ENCODE measurements around the gene FPGS.
A peak's percentile ranks its signal among the peaks of the same experiment; 100 is the strongest.
"Not testable (repeated sequence)": the region's sequence is repeated elsewhere in the genome, so short reads cannot be mapped to it uniquely, and the experiment has no call there.

The FPGS gene

GRCh38 chr9:127776924-127777289 is 25.8 kb upstream of the FPGS start:
- no peak for TF ChIP-seq CTCF (conservative IDR thresholded peaks at IDR 0.05; ENCODE audit: control insufficient read depth, insufficient read depth, low read depth, low read length)
- no peak overlapping the region for H3K4me3 ChIP-seq (ENCODE audit: control insufficient read depth, low read depth, low read length)

DNA sequence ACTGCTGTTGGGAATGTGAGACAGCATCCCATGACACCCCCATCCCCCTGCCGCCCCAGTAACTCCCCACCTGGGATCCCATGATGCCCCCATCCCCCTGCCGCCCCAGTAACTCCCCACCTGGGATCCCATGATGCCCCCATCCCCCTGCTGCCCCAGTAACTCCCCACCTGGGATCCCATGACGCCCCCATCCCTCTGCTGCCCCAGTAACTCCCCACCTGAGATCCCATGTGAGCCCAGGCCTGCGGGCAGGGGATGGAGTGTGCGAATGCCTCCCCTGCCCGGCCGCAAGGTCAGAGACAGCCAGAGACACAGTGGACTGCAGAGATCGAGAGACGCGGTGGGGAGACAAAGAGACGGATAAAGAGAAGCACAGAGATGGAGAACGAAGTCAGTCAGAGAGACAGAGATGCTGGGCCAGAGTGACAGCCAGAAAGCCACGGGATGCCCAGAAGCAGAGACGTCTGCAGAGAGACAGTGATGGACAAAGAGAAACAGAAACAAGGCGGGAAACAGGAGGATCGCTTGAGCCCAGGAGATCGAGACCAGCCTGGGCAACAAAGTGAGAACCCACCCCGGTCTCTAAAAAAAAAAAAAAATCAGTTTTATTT is 25.2 kb upstream of the FPGS start:
- DNase-seq (ENCODE audit: low read depth) = no peak
- no peak overlapping the region for H3K4me3 ChIP-seq (ENCODE audit: control insufficient read depth, low read depth, low read length)
- no peak for TF ChIP-seq CTCF (conservative IDR thresholded peaks at IDR 0.05; ENCODE audit: control insufficient read depth, insufficient read depth, low read depth, low read length)

More at GRCh38 chr9:127776924-127777289, 25.8 kb upstream of the FPGS start:
- no peak for DNase-seq (ENCODE audit: low read depth)

- no peak within 1 kb of the TSS for H3K4me3 ChIP-seq (ENCODE audit: control insufficient read depth, low read depth, low read length)
- no peak for TF ChIP-seq CTCF (conservative IDR thresholded peaks at IDR 0.05; ENCODE audit: control insufficient read depth, insufficient read depth, low read depth, low read length)
- DNase-seq (ENCODE audit: low read depth) = peak; percentile 19
Observed at GRCh38 chr9:127778280-127779135, 24.2 kb upstream of the FPGS start, which contains the start of gene SH2D3C. SH2D3C (minus strand) TSS chr9:127778666; CDS start chr9:127778627, 39 bp downstream.

DNA sequence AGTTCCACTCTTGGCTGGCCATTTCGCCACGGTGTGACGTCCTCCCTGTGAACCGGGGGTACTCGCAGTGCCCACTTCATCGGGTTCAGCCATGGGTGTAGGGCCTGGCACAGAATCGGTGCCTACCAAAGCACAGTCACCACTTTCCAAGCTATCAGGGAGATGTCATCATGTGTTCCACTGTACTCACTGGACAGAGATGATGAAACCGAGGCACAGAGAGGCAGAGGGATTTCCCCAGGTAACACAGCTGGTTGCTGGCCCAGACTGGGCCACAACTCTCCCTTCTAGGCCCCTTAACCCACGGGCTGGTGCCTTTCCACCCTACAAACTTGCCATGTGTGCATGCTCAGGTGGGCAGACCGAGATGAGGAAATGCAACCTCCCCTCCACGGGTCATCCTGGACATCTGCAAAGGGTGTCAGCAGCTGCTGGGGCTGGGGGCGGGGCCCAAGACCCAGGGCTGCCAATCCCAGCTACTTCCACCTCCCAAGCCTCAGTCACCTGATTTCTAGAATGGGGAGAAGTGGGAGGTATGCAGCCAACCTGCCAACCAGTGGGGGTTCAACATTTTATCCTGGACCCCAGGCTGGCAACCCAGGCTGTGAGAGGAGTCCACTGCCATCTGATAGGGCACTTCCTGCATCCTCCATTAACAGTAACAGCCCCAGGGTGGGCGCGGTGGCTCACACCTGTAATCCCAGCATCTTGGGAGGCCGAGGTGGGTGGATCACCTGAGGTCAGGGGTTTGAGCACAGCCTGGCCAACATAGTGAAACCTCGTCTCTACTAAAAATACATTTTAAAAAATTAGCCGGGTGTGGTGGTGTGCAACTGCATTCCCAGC is 23.3 kb upstream of the FPGS start:
- DNase-seq (ENCODE audit: low read depth) = peak; percentile 38
- H3K4me3 ChIP-seq (ENCODE audit: control insufficient read depth, low read depth, low read length) = no peak overlapping the region

DNA sequence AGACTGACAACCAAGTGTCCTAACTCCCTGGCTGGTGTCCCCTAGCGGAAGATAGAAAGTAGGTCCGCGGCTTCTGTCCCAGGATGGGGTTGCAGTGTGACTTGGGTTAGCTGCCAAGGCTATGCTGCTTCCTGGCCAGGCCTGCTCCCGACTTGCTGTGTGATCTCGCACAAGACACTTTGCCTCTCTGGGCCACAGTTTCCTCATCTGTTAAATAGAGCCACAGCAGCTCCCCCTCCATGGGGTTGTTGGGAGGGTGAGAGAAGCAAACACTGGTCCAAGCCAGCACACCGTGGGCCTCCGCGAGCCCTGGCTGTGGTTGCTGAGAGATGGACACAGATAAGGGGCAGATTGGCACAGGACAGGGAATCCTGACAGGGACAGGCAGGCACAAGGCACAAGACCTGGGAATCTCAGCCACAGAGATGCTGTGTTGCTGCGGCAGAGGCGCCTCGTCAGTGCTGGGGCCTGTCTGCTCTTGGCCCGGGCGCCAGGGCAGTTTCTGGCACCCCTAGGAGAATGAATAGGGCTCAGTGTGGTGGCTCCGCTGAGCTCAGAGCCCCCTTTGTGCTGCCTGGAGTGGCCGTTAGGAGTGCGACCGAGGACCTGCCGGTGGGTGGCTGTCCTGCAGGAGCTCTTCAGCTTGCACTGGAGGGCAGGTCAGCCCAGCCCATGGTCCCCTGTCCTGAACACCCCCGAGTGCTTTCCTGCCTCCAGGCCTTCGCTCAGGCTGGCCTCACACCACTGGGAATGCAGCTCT is 22.4 kb upstream of the FPGS start:
- no peak for TF ChIP-seq CTCF (conservative IDR thresholded peaks at IDR 0.05; ENCODE audit: control insufficient read depth, insufficient read depth, low read depth, low read length)
- H3K4me3 ChIP-seq (ENCODE audit: control insufficient read depth, low read depth, low read length) = no peak overlapping the region

More for the DNA sequence above, 23.3 kb upstream of the FPGS start:
- TF ChIP-seq CTCF (conservative IDR thresholded peaks at IDR 0.05; ENCODE audit: control insufficient read depth, insufficient read depth, low read depth, low read length) = no peak

DNA sequence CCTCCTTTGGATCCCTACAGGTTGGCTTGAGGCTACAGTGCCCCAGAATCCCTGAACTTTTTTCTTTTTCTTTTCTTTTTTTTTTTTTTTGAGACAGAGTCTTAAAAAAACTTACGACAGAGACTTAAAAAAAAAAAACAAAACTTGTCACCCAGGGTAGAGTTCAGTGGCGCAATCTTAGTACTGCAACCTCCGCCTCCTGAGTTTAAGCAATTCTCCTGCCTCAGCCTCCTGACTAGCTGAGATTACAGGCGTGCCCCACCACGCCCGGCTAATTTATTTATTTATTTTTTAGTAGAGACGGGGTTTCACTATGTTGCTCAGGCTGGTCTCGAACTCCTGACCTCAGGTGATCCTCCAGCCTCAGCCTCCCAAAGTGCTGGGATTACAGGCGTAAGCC is 21.8 kb upstream of the FPGS start:
- not testable (repeated sequence) for H3K4me3 ChIP-seq (ENCODE audit: control insufficient read depth, low read depth, low read length)
- DNase-seq (ENCODE audit: low read depth) = peak; percentile 18

More for the DNA sequence above, 22.4 kb upstream of the FPGS start:
- DNase-seq (ENCODE audit: low read depth) = no peak
